ENCODE data around the gene AOC2. TPM values are rescaled to one million over a fixed set of nuclear protein-coding genes. Genes with fewer than 3 reads are reported as not detected.
"Not testable (repeated sequence)": the region's sequence is repeated elsewhere in the genome, so short reads cannot be mapped to it uniquely, and the experiment has no call there.

The AOC2 gene
- polyA plus RNA-seq, 3 donors: 0.92 to 1.5 (median 1.1) TPM

- DNase-seq (ENCODE audit: extremely low read depth in 1 of 11, low read depth in 9 of 11, low spot score in 4 of 11): no peak
Observed at GRCh38 chr17:42898147-42898811, 53.9 kb downstream of the AOC2 start.

- not testable (repeated sequence) for DNase-seq (ENCODE audit: extremely low read depth in 1 of 11, low read depth in 9 of 11, low spot score in 4 of 11)
Observed at GRCh38 chr17:42899981-42900380, 55.6 kb downstream of the AOC2 start.

Other genes with a start within 250 kb of the AOC2 start
- 10 to 100 TPM; 44.7 to 65.3 (median 46.9) TPM for gene RETREG3, start 235.2 kb upstream of the AOC2 start, polyA plus RNA-seq (ENCODE audit: insufficient read length in 3 of 3)
- 10 to 100 TPM; 49.6 to 66.9 (median 54.7) TPM for gene TUBG1, start 234.9 kb upstream of the AOC2 start, polyA plus RNA-seq (ENCODE audit: insufficient read length in 3 of 3)
- 10 to 100 TPM; 24.7 to 41.1 (median 25.7) TPM for gene TUBG2, start 185.3 kb upstream of the AOC2 start, polyA plus RNA-seq (ENCODE audit: insufficient read length in 3 of 3)
- 10 to 100 TPM; 14.4 to 18.9 (median 18.6) TPM for gene PLEKHH3, start 167.6 kb upstream of the AOC2 start, polyA plus RNA-seq (ENCODE audit: insufficient read length in 3 of 3)
- 1 to 10 TPM; 1.6 to 2.4 (median 1.7) TPM for gene CCR10, start 162.7 kb upstream of the AOC2 start, polyA plus RNA-seq (ENCODE audit: insufficient read length in 3 of 3)
- gene CNTNAP1, start 162.0 kb upstream of the AOC2 start, polyA plus RNA-seq (ENCODE audit: insufficient read length in 3 of 3): 1 to 10 TPM; 6.7 to 8.9 (median 8.7) TPM
- gene EZH1, start 99.5 kb upstream of the AOC2 start, polyA plus RNA-seq (ENCODE audit: insufficient read length in 3 of 3): 10 to 100 TPM; 37.9 to 65.1 (median 41.3) TPM
- gene RAMP2, start 83.4 kb upstream of the AOC2 start, polyA plus RNA-seq (ENCODE audit: insufficient read length in 3 of 3): 100 to 1,000 TPM in 1 of 3 donors, 10 to 100 TPM in 2; 80.9 to 101 (median 84.6) TPM
- 10 to 100 TPM; 80.6 to 93.2 (median 86.2) TPM for gene VPS25, start 71.1 kb upstream of the AOC2 start, polyA plus RNA-seq (ENCODE audit: insufficient read length in 3 of 3)
- 10 to 100 TPM in 1 of 3 donors, 1 to 10 TPM in 2; 7.1 to 16.8 (median 7.8) TPM for gene WNK4, start 64.0 kb upstream of the AOC2 start, polyA plus RNA-seq (ENCODE audit: insufficient read length in 3 of 3)
- 100 to 1,000 TPM; 150 to 167 (median 159) TPM for gene COA3, start 45.9 kb upstream of the AOC2 start, polyA plus RNA-seq (ENCODE audit: insufficient read length in 3 of 3)
- gene CNTD1, start 45.7 kb upstream of the AOC2 start, polyA plus RNA-seq (ENCODE audit: insufficient read length in 3 of 3): 1 to 10 TPM; 1.4 to 3.4 (median 2.2) TPM
- gene BECN1, start 20.3 kb upstream of the AOC2 start, polyA plus RNA-seq (ENCODE audit: insufficient read length in 3 of 3): 10 to 100 TPM; 70.2 to 76.5 (median 74.2) TPM
- 100 to 1,000 TPM in 2 of 3 donors, 10 to 100 TPM in 1; 96.0 to 115 (median 110) TPM for gene PSME3, start 11.2 kb upstream of the AOC2 start, polyA plus RNA-seq (ENCODE audit: insufficient read length in 3 of 3)
- 1 to 10 TPM; 4.8 to 6.3 (median 5.3) TPM for gene AOC3, start 6.6 kb downstream of the AOC2 start, polyA plus RNA-seq (ENCODE audit: insufficient read length in 3 of 3)
- 1 to 10 TPM; 6.2 to 9.6 (median 9.5) TPM for gene G6PC1, start 56.2 kb downstream of the AOC2 start, polyA plus RNA-seq (ENCODE audit: insufficient read length in 3 of 3)
- gene AARSD1, start 119.9 kb downstream of the AOC2 start, polyA plus RNA-seq (ENCODE audit: insufficient read length in 3 of 3): 10 to 100 TPM; 57.3 to 76.0 (median 60.5) TPM
- 1 to 10 TPM; 1.8 to 3.2 (median 3.2) TPM for gene PTGES3L, start 135.5 kb downstream of the AOC2 start, polyA plus RNA-seq (ENCODE audit: insufficient read length in 3 of 3)
- gene RUNDC1, start 136.0 kb downstream of the AOC2 start, polyA plus RNA-seq (ENCODE audit: insufficient read length in 3 of 3): 10 to 100 TPM; 16.8 to 18.1 (median 17.1) TPM
- gene RPL27, start 153.8 kb downstream of the AOC2 start, polyA plus RNA-seq (ENCODE audit: insufficient read length in 3 of 3): 1,000 to 10,000 TPM; 1,334 to 1,508 (median 1,422) TPM
- gene IFI35, start 162.2 kb downstream of the AOC2 start, polyA plus RNA-seq (ENCODE audit: insufficient read length in 3 of 3): 10 to 100 TPM in 2 of 3 donors, 1 to 10 TPM in 1; 9.3 to 12.9 (median 11.0) TPM
- 100 to 1,000 TPM; 113 to 134 (median 129) TPM for gene VAT1, start 177.8 kb downstream of the AOC2 start, polyA plus RNA-seq (ENCODE audit: insufficient read length in 3 of 3)
- gene RND2, start 180.7 kb downstream of the AOC2 start, polyA plus RNA-seq (ENCODE audit: insufficient read length in 3 of 3): 1 to 10 TPM; 3.6 to 4.0 (median 3.9) TPM